22Rv1 (cell line): Measurements from ENCODE around the gene EPS8L2.

Experiments
- CTCF ChIP-seq: fragments of 450-650 bp; IDR thresholded peaks from 2 replicates; pipeline ENCODE4 v1.5.1; 2017; ENCODE audit warnings: mild to moderate bottlenecking
- ZFX ChIP-seq: fragments of 450-650 bp; IDR thresholded peaks from 2 replicates; pipeline ENCODE4 v1.6.1; 2017; ENCODE audit warnings: antibody characterized with exemption, borderline replicate concordance

DNA sequence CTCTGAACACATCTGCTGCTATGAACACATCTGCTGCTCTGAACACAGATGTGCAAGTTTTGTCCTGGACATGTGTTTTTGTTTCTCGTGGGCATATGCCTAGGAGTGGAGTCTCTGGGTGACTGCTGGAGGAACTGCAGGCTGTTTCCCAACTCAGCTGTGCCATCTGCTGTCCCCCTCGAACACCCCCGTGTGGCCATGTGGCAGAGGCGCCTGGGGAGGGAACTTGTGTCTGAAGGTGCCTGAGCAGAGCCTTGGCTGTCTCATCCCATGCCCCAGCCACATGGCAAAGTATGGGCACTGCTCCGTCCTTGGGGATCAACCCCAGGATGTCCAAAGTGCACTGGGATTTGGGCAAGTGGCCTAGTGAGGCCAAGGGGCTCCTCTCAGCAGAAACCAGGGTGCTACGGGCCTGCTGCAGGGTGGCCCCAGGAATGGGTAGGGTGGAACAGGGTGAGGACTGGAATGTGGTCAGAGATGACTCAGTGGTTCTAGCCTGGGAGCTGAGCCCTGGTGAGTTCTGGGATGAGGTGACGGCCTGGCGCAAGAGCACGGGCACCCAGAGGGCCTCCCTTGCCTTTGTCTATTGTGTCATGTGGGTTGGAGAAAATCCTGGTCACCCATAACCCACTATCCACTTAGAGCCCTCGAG is 56.5 kb downstream of the EPS8L2 start:
- TF ChIP-seq CTCF (0 out of 2 replicates have a peak, but pooled peaks have one; percentile 6), ZFX (no peak)
